ENCODE measurements around the gene VTCN1.

DNA sequence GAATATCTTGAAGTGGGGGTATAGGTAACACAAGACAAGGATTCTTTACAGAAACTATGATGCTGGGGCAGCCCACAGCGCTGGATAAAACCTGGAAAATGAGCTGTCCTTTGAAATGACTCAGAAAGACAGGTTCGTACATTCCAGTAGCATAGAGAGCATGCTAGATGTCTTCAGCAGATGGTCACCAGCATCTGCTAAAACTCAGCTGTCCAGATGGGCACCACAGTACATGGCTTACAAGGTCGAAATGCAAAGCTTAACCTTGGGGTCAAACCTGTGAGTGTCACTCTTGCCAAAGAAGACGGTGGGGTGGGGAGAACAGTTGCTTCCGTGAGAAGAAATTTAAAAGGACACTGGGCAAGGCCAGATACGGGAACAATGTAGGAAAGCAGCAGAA lies 47.9 kb downstream of the VTCN1 start:
- TF ChIP-seq POLR2A (IDR thresholded peaks at IDR 0.05; ENCODE audit: low read depth, low read length) = no peak
- TF ChIP-seq POLR2AphosphoS5 (IDR thresholded peaks at IDR 0.05; ENCODE audit: low read depth, low read length) = no peak
